Measurements from ENCODE around the gene TTYH3.

Gene TTYH3

GRCh38 chr7:2698581-2699288, 66.9 kb downstream of the TTYH3 start:
- Histone ChIP-seq H3K36me3 (ENCODE audit: control insufficient read depth in 1 of 2, insufficient read depth in 2 of 2, low read length in 2 of 2) (no peaks in the 10 kb centered on the region), H3K9ac (ENCODE audit: low read depth in 1 of 2, low read length in 2 of 2) (no peak overlapping the region), H3K27me3 (ENCODE audit: control insufficient read depth in 1 of 2, insufficient read depth in 2 of 2, low read length in 2 of 2) (peaks cover 2 to 5% of the 10 kb centered on the region in 2 donors)

GRCh38 chr7:2699289-2699620, 67.5 kb downstream of the TTYH3 start:
- Histone ChIP-seq H3K9ac (ENCODE audit: low read depth in 1 of 2, low read length in 2 of 2) (no peak overlapping the region), H3K36me3 (ENCODE audit: control insufficient read depth in 1 of 2, insufficient read depth in 2 of 2, low read length in 2 of 2) (no peaks in the 10 kb centered on the region), H3K9me3 (ENCODE audit: control insufficient read depth in 1 of 2, low read length in 2 of 2) (no peaks in the 10 kb centered on the region), H3K4me3 (ENCODE audit: low read depth in 1 of 2, low read length in 2 of 2) (no peak overlapping the region), H3K27me3 (ENCODE audit: control insufficient read depth in 1 of 2, insufficient read depth in 2 of 2, low read length in 2 of 2) (peaks cover 2 to 5% of the 10 kb centered on the region in 2 donors), H3K4me1 (ENCODE audit: control insufficient read depth in 1 of 2, insufficient read depth in 2 of 2, low read length in 2 of 2) (no peaks in the 10 kb centered on the region), H3K27ac (ENCODE audit: low read depth, low read length) (no peak overlapping the region)

More at GRCh38 chr7:2698581-2699288, 66.9 kb downstream of the TTYH3 start:
- H3K4me1 ChIP-seq (ENCODE audit: control insufficient read depth in 1 of 2, insufficient read depth in 2 of 2, low read length in 2 of 2): no peaks in the 10 kb centered on the region
- H3K4me3 ChIP-seq (ENCODE audit: low read depth in 1 of 2, low read length in 2 of 2): no peak overlapping the region
- no peaks in the 10 kb centered on the region for H3K9me3 ChIP-seq (ENCODE audit: control insufficient read depth in 1 of 2, low read length in 2 of 2)
- H3K27ac ChIP-seq (ENCODE audit: low read depth, low read length): no peak overlapping the region

GRCh38 chr7:2700141-2700850, 68.5 kb downstream of the TTYH3 start:
- Histone ChIP-seq H3K4me1 (ENCODE audit: control insufficient read depth in 1 of 2, insufficient read depth in 2 of 2, low read length in 2 of 2) (no peaks in the 10 kb centered on the region), H3K9me3 (ENCODE audit: control insufficient read depth in 1 of 2, low read length in 2 of 2) (no peaks in the 10 kb centered on the region), H3K36me3 (ENCODE audit: control insufficient read depth in 1 of 2, insufficient read depth in 2 of 2, low read length in 2 of 2) (no peaks in the 10 kb centered on the region), H3K27me3 (ENCODE audit: control insufficient read depth in 1 of 2, insufficient read depth in 2 of 2, low read length in 2 of 2) (peaks cover 2 to 5% of the 10 kb centered on the region in 2 donors), H3K9ac (ENCODE audit: low read depth in 1 of 2, low read length in 2 of 2) (no peak overlapping the region), H3K4me3 (ENCODE audit: low read depth in 1 of 2, low read length in 2 of 2) (no peak overlapping the region), H3K27ac (ENCODE audit: low read depth, low read length) (no peak overlapping the region)

- Histone ChIP-seq H3K27me3 (ENCODE audit: control insufficient read depth in 1 of 2, insufficient read depth in 2 of 2, low read length in 2 of 2) (peaks cover 2 to 5% of the 10 kb centered on the region in 2 donors), H3K36me3 (ENCODE audit: control insufficient read depth in 1 of 2, insufficient read depth in 2 of 2, low read length in 2 of 2) (no peaks in the 10 kb centered on the region), H3K27ac (ENCODE audit: low read depth, low read length) (no peak overlapping the region), H3K4me1 (ENCODE audit: control insufficient read depth in 1 of 2, insufficient read depth in 2 of 2, low read length in 2 of 2) (no peaks in the 10 kb centered on the region), H3K9ac (ENCODE audit: low read depth in 1 of 2, low read length in 2 of 2) (no peak overlapping the region), H3K9me3 (ENCODE audit: control insufficient read depth in 1 of 2, low read length in 2 of 2) (no peaks in the 10 kb centered on the region), H3K4me3 (ENCODE audit: low read depth in 1 of 2, low read length in 2 of 2) (no peak overlapping the region)
These were observed 69.6 kb downstream of the TTYH3 start for GRCh38 chr7:2701424-2701823.

GRCh38 chr7:2701832-2702593, 70.2 kb downstream of the TTYH3 start:
- Histone ChIP-seq H3K27ac (ENCODE audit: low read depth, low read length) (no peak overlapping the region), H3K9me3 (ENCODE audit: control insufficient read depth in 1 of 2, low read length in 2 of 2) (no peaks in the 10 kb centered on the region), H3K27me3 (ENCODE audit: control insufficient read depth in 1 of 2, insufficient read depth in 2 of 2, low read length in 2 of 2) (peaks cover 2 to 5% of the 10 kb centered on the region in 2 donors), H3K4me3 (ENCODE audit: low read depth in 1 of 2, low read length in 2 of 2) (no peak overlapping the region), H3K9ac (ENCODE audit: low read depth in 1 of 2, low read length in 2 of 2) (no peak overlapping the region), H3K4me1 (ENCODE audit: control insufficient read depth in 1 of 2, insufficient read depth in 2 of 2, low read length in 2 of 2) (no peaks in the 10 kb centered on the region), H3K36me3 (ENCODE audit: control insufficient read depth in 1 of 2, insufficient read depth in 2 of 2, low read length in 2 of 2) (no peaks in the 10 kb centered on the region)

GRCh38 chr7:2702594-2702957, 70.8 kb downstream of the TTYH3 start:
- H3K4me1 ChIP-seq (ENCODE audit: control insufficient read depth in 1 of 2, insufficient read depth in 2 of 2, low read length in 2 of 2): no peaks in the 10 kb centered on the region
- no peak overlapping the region for H3K9ac ChIP-seq (ENCODE audit: low read depth in 1 of 2, low read length in 2 of 2)
- H3K36me3 ChIP-seq (ENCODE audit: control insufficient read depth in 1 of 2, insufficient read depth in 2 of 2, low read length in 2 of 2): no peaks in the 10 kb centered on the region
- no peak overlapping the region for H3K27ac ChIP-seq (ENCODE audit: low read depth, low read length)
- no peaks in the 10 kb centered on the region for H3K9me3 ChIP-seq (ENCODE audit: control insufficient read depth in 1 of 2, low read length in 2 of 2)
- no peak overlapping the region for H3K4me3 ChIP-seq (ENCODE audit: low read depth in 1 of 2, low read length in 2 of 2)
- H3K27me3 ChIP-seq (ENCODE audit: control insufficient read depth in 1 of 2, insufficient read depth in 2 of 2, low read length in 2 of 2): peaks cover 2 to 5% of the 10 kb centered on the region in 2 donors

GRCh38 chr7:2705371-2706096, 73.7 kb downstream of the TTYH3 start:
- Histone ChIP-seq H3K4me1 (ENCODE audit: control insufficient read depth in 1 of 2, insufficient read depth in 2 of 2, low read length in 2 of 2) (peaks cover 4 to 13% of the 10 kb centered on the region in 2 donors), H3K4me3 (ENCODE audit: low read depth in 1 of 2, low read length in 2 of 2) (no peak overlapping the region), H3K36me3 (ENCODE audit: control insufficient read depth in 1 of 2, insufficient read depth in 2 of 2, low read length in 2 of 2) (no peaks in the 10 kb centered on the region), H3K9ac (ENCODE audit: low read depth in 1 of 2, low read length in 2 of 2) (no peak overlapping the region), H3K27me3 (ENCODE audit: control insufficient read depth in 1 of 2, insufficient read depth in 2 of 2, low read length in 2 of 2) (peaks cover 0 to 2% of the 10 kb centered on the region in 2 donors), H3K9me3 (ENCODE audit: control insufficient read depth in 1 of 2, low read length in 2 of 2) (no peaks in the 10 kb centered on the region), H3K27ac (ENCODE audit: low read depth, low read length) (no peak overlapping the region)

GRCh38 chr7:2706685-2707126, 74.9 kb downstream of the TTYH3 start:
- no peaks in the 10 kb centered on the region for H3K9me3 ChIP-seq (ENCODE audit: control insufficient read depth in 1 of 2, low read length in 2 of 2)
- H3K27ac ChIP-seq (ENCODE audit: low read depth, low read length): no peak overlapping the region
- H3K36me3 ChIP-seq (ENCODE audit: control insufficient read depth in 1 of 2, insufficient read depth in 2 of 2, low read length in 2 of 2): no peaks in the 10 kb centered on the region
- H3K4me1 ChIP-seq (ENCODE audit: control insufficient read depth in 1 of 2, insufficient read depth in 2 of 2, low read length in 2 of 2): peaks cover 9 to 20% of the 10 kb centered on the region in 2 donors
- no peak overlapping the region for H3K9ac ChIP-seq (ENCODE audit: low read depth in 1 of 2, low read length in 2 of 2)
- no peak overlapping the region for H3K4me3 ChIP-seq (ENCODE audit: low read depth in 1 of 2, low read length in 2 of 2)
- H3K27me3 ChIP-seq (ENCODE audit: control insufficient read depth in 1 of 2, insufficient read depth in 2 of 2, low read length in 2 of 2): peaks cover 0 to under 1% of the 10 kb centered on the region in 2 donors

- Histone ChIP-seq H3K4me1 (ENCODE audit: control insufficient read depth in 1 of 2, insufficient read depth in 2 of 2, low read length in 2 of 2) (peaks cover 9 to 20% of the 10 kb centered on the region in 2 donors), H3K9ac (ENCODE audit: low read depth in 1 of 2, low read length in 2 of 2) (no peak overlapping the region), H3K9me3 (ENCODE audit: control insufficient read depth in 1 of 2, low read length in 2 of 2) (no peaks in the 10 kb centered on the region), H3K27me3 (ENCODE audit: control insufficient read depth in 1 of 2, insufficient read depth in 2 of 2, low read length in 2 of 2) (no peaks in the 10 kb centered on the region), H3K4me3 (ENCODE audit: low read depth in 1 of 2, low read length in 2 of 2) (no peak overlapping the region), H3K27ac (ENCODE audit: low read depth, low read length) (no peak overlapping the region), H3K36me3 (ENCODE audit: control insufficient read depth in 1 of 2, insufficient read depth in 2 of 2, low read length in 2 of 2) (no peaks in the 10 kb centered on the region)
These were observed 75.7 kb downstream of the TTYH3 start for GRCh38 chr7:2707481-2707880.

Data from duodenal mucosa (tissue), 2 donors.